Spleen (tissue), 7 donors: Measurements from ENCODE around the gene SMIM33.

Source experiments
- POLR2A ChIP-seq, 3 donors: fragments of 450-650 bp; IDR thresholded peaks; one replicate each; pipeline ENCODE4 v1.5.1; 2017; ENCODE audit warnings: antibody characterized with exemption in 3 of 3, mild to moderate bottlenecking in 1 of 3
- TF ChIP-seq, protein P1 (sequence below), 11 experiments: fragments of 200-600 bp in 7 of 11; fragments of 450-650 bp in 4 of 11; sonication (generic) in 4 of 11; IDR thresholded peaks in 8 of 11; conservative IDR thresholded peaks in 3 of 11; 1 replicate in 7 of 11; 2 replicates in 4 of 11; pipeline versions ENCODE4 v1.4.0 to v1.8.0; 2016 to 2021; ENCODE audit warnings: antibody characterized with exemption in 11 of 11, inconsistent platforms in 4 of 11, mild to moderate bottlenecking in 1 of 11
- donor health status: DM: no; HTN: no; CAD: no; lungs with moderate emphysema.
- donor health status: DM: no; HTN: no; CAD: no.
- donor health status: DM: no; HTN: no; CAD: no.

DNA sequence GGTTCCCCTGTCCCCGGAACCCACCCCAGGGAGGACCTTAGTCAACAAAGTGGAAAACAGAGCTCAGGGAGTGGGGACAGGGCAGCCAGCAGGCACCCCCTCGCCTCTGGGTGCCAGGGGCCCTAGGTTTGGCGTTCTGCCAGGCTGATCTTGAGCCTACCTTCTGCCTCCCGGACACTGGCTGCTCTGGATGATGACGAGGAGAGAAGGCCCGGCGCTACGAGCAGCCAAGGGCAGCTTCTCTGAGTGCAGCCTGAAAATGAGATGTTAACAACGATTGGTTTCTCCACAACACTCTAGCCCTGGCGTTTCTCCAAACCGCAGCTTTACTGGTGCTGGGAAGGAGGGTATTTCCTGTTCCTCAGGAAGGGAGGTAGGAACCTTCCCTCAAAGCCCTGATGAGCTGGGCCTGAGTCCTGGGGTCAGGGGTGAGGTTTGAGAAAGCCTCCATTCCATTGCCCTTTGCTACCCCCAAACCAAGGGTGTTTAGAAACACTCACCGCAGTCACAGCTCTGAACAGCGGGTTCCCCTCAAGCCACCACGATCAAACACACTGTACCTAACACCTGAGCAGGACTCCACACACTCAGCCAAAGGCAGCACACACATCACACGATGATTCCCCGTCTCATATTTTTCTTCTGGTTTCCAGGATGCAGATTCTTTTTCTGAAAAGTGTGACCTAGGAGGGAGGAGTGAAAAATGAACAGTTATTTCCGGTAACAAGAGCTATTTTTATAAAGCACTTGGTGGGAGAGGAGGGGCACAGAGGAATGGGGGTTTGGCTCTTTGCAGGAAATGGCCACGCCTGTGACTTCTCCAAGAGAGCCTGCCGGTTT lies 11.5 kb downstream of the SMIM33 start, which contains the start of gene STING1:
- TF ChIP-seq, protein P1, sequence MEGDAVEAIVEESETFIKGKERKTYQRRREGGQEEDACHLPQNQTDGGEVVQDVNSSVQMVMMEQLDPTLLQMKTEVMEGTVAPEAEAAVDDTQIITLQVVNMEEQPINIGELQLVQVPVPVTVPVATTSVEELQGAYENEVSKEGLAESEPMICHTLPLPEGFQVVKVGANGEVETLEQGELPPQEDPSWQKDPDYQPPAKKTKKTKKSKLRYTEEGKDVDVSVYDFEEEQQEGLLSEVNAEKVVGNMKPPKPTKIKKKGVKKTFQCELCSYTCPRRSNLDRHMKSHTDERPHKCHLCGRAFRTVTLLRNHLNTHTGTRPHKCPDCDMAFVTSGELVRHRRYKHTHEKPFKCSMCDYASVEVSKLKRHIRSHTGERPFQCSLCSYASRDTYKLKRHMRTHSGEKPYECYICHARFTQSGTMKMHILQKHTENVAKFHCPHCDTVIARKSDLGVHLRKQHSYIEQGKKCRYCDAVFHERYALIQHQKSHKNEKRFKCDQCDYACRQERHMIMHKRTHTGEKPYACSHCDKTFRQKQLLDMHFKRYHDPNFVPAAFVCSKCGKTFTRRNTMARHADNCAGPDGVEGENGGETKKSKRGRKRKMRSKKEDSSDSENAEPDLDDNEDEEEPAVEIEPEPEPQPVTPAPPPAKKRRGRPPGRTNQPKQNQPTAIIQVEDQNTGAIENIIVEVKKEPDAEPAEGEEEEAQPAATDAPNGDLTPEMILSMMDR (IDR thresholded peaks at IDR 0.05 in 8 of 11, conservative IDR thresholded peaks at IDR 0.05 in 3 of 11) = no peak
- TF ChIP-seq POLR2A (IDR thresholded peaks at IDR 0.05) = peak in 1 of 3 donors; percentile 37
